Loucy (cell line): ENCODE measurements around the gene ARL13B.

Experiments used
- H2AFZ ChIP-seq: fragments of 200-600 bp; sonication (generic); 2 replicates; pipeline ENCODE4 v1.6.0; 2016; ENCODE audit warnings: antibody characterized with exemption, mild to moderate bottlenecking, low read length, moderate library complexity
- H3F3A ChIP-seq: fragments of 200-600 bp; 2 replicates; pipeline ENCODE4 v1.6.0; 2016; ENCODE audit warnings: antibody characterized with exemption, low read depth, mild to moderate bottlenecking
- H3K27me3 ChIP-seq: fragments of 200-600 bp; sonication (generic); 2 replicates; pipeline ENCODE4 v1.6.1; 2014; ENCODE audit warnings: low read length, mild to moderate bottlenecking; ENCODE audit not compliant: insufficient read depth, poor library complexity, severe bottlenecking
- H3K36me3 ChIP-seq: fragments of 200-600 bp; sonication (generic); 2 replicates; pipeline ENCODE4 v1.6.1; 2016; ENCODE audit warnings: low read length; ENCODE audit not compliant: insufficient read depth
- H3K4me1 ChIP-seq: fragments of 200-600 bp; sonication (generic); 2 replicates; pipeline ENCODE4 v1.5.1; 2014; ENCODE audit warnings: low read length, mild to moderate bottlenecking; ENCODE audit not compliant: insufficient read depth, poor library complexity, severe bottlenecking
- H3K4me2 ChIP-seq: fragments of 200-600 bp; sonication (generic); 2 replicates; pipeline ENCODE4 v1.6.0; 2014; ENCODE audit warnings: antibody characterized with exemption, low read length, low read depth, mild to moderate bottlenecking; ENCODE audit not compliant: poor library complexity, severe bottlenecking
- H3K4me3 ChIP-seq: fragments of 200-600 bp; sonication (generic); 2 replicates; pipeline ENCODE4 v1.5.1; 2014; ENCODE audit warnings: low read length, mild to moderate bottlenecking, mixed read lengths; ENCODE audit not compliant: poor library complexity, severe bottlenecking
- H3K79me2 ChIP-seq: fragments of 200-600 bp; sonication (generic); 2 replicates; pipeline ENCODE4 v1.6.1; 2014; ENCODE audit warnings: low read length; ENCODE audit not compliant: insufficient read depth
- H3K9ac ChIP-seq: fragments of 200-600 bp; sonication (generic); 2 replicates; pipeline ENCODE4 v1.6.0; 2014; ENCODE audit warnings: mild to moderate bottlenecking, low read depth, low read length, moderate library complexity; ENCODE audit not compliant: poor library complexity, severe bottlenecking
- H3K9me2 ChIP-seq: fragments of 200-600 bp; sonication (generic); replicated peaks from 2 replicates; pipeline ENCODE4 v1.6.1; 2016; ENCODE audit warnings: low read depth, low read length, mixed read lengths
- H3K9me3 ChIP-seq: fragments of 200-600 bp; sonication (generic); 2 replicates; pipeline ENCODE4 v1.6.1; 2014; ENCODE audit warnings: mild to moderate bottlenecking, antibody characterized with exemption, low read length, low read depth; ENCODE audit not compliant: insufficient read depth
- H4K20me1 ChIP-seq: fragments of 200-600 bp; sonication (generic); 2 replicates; pipeline ENCODE4 v1.6.0; 2014; ENCODE audit warnings: antibody characterized with exemption, low read length, mild to moderate bottlenecking; ENCODE audit not compliant: insufficient read depth, poor library complexity, severe bottlenecking
- CTCF ChIP-seq: fragments of 200-600 bp; sonication (generic); conservative IDR thresholded peaks from 2 replicates; pipeline ENCODE4 v1.5.1; 2014; ENCODE audit warnings: mild to moderate bottlenecking, antibody characterized with exemption, low read length
- EZH2phosphoT487 ChIP-seq: fragments of 200-600 bp; IDR thresholded peaks from 2 replicates; pipeline ENCODE4 v1.6.1; 2018; ENCODE audit warnings: antibody characterized with exemption, mild to moderate bottlenecking, moderate library complexity, borderline replicate concordance

ARL13B gene

DNA sequence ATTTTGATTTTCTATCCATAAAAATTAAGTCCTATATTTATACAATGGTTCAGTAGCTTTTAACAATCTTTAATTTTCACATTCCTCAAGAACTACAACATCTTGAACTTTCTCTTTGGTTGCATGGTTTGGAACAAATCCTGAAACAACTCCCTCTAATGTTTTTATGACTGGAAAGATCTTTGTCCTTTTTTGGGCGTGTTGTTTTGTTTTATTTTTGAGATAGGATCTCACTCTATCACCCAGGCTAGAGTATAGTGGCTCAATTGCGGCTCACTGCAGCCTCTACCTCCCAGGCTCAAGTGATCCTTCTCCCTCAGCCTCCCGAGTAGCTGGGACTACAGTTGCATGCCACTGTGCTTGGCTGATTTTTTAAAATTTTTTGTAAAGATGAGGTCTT is 44.4 kb downstream of the ARL13B start:
- Histone ChIP-seq H3K9ac (no peak overlapping the region), H3F3A (no peaks in the 10 kb centered on the region), H3K9me2 (no peaks in the 10 kb centered on the region), H3K4me3 (no peak overlapping the region), H3K9me3 (no peaks in the 10 kb centered on the region), H3K79me2 (no peaks in the 10 kb centered on the region), H4K20me1 (no peaks in the 10 kb centered on the region), H3K36me3 (no peaks in the 10 kb centered on the region), H3K27me3 (no peaks in the 10 kb centered on the region), H2AFZ (no peak overlapping the region), H3K4me1 (no peaks in the 10 kb centered on the region), H3K4me2 (no peak overlapping the region)
- TF ChIP-seq EZH2phosphoT487 (no peak), CTCF (no peak)

GRCh38 chr3:94026623-94027022 is 46.7 kb downstream of the ARL13B start:
- no peak for TF ChIP-seq CTCF
- no peak for TF ChIP-seq EZH2phosphoT487
- Histone ChIP-seq H3K79me2 (no peaks in the 10 kb centered on the region), H3K4me1 (no peaks in the 10 kb centered on the region), H2AFZ (no peak overlapping the region), H3K4me3 (no peak overlapping the region), H3K9me2 (no peaks in the 10 kb centered on the region), H3F3A (no peaks in the 10 kb centered on the region), H3K27me3 (no peaks in the 10 kb centered on the region), H3K36me3 (no peaks in the 10 kb centered on the region), H4K20me1 (no peaks in the 10 kb centered on the region), H3K4me2 (no peak overlapping the region), H3K9me3 (no peaks in the 10 kb centered on the region), H3K9ac (no peak overlapping the region)

GRCh38 chr3:94028093-94028837 is 48.3 kb downstream of the ARL13B start, which contains the start of gene STX19:
TSS of gene STX19 (minus strand) at chr3:94028597. CDS start at chr3:94015269, 13,328 bp downstream.
- H3K9ac ChIP-seq, result no peak within 1 kb of the TSS
- H3K9me2 ChIP-seq, result no peaks in the 10 kb centered on the region
- H3F3A ChIP-seq, result no peaks in the 10 kb centered on the region
- H3K4me1 ChIP-seq, result no peaks in the 10 kb centered on the region
- no peaks in the 10 kb centered on the region for H3K36me3 ChIP-seq
- no peak within 1 kb of the TSS for H3K4me3 ChIP-seq
- no peaks in the 10 kb centered on the region for H3K79me2 ChIP-seq
- H3K27me3 ChIP-seq, result no peaks in the 10 kb centered on the region
- no peaks in the 10 kb centered on the region for H3K9me3 ChIP-seq
- no peaks in the 10 kb centered on the region for H4K20me1 ChIP-seq
- no peak within 1 kb of the TSS for H2AFZ ChIP-seq
- TF ChIP-seq CTCF (no peak), EZH2phosphoT487 (no peak)
- H3K4me2 ChIP-seq, result no peak within 1 kb of the TSS
